Fibroblast of mammary gland (primary cell): ENCODE measurements around the gene WWOX.

Experiments used
- DNase-seq: peaks from one replicate; pipeline ENCODE4 v3.0.0-alpha.2; 2010; ENCODE audit warnings: low read depth
- H3K4me3 ChIP-seq: 2 replicates; pipeline ENCODE4 v1.5.1; 2011; ENCODE audit warnings: low read depth, mild to moderate bottlenecking, low read length, moderate library complexity; ENCODE audit not compliant: control insufficient read depth
- CTCF ChIP-seq: conservative IDR thresholded peaks from 2 replicates; pipeline ENCODE4 v1.5.1; 2011; ENCODE audit warnings: low read depth, low read length, inconsistent platforms; ENCODE audit not compliant: control insufficient read depth, insufficient read depth

The WWOX gene

GRCh38 chr16:78635807-78636206 lies 536.4 kb downstream of the WWOX start:
- TF ChIP-seq CTCF, result no peak
- DNase-seq, result no peak
- H3K4me3 ChIP-seq, result no peak overlapping the region

- no peak for TF ChIP-seq CTCF
- H3K4me3 ChIP-seq, result no peak overlapping the region
- DNase-seq, result no peak
Measured at GRCh38 chr16:78638371-78638770, 538.9 kb downstream of the WWOX start.

GRCh38 chr16:78639775-78640174 lies 540.3 kb downstream of the WWOX start:
- TF ChIP-seq CTCF, result no peak
- no peak overlapping the region for H3K4me3 ChIP-seq
- DNase-seq, result no peak

GRCh38 chr16:78640886-78641285 lies 541.4 kb downstream of the WWOX start:
- no peak overlapping the region for H3K4me3 ChIP-seq
- no peak for TF ChIP-seq CTCF

GRCh38 chr16:78641433-78641832 lies 542.0 kb downstream of the WWOX start:
- no peak for TF ChIP-seq CTCF
- DNase-seq, result no peak
- no peak overlapping the region for H3K4me3 ChIP-seq

More at GRCh38 chr16:78640886-78641285, 541.4 kb downstream of the WWOX start:
- no peak for DNase-seq

- no peak for DNase-seq
- TF ChIP-seq CTCF, result no peak
Measured at GRCh38 chr16:78642621-78643285, 543.3 kb downstream of the WWOX start.

GRCh38 chr16:78645657-78646056 lies 546.2 kb downstream of the WWOX start:
- DNase-seq, result no peak
- TF ChIP-seq CTCF, result no peak
- no peak overlapping the region for H3K4me3 ChIP-seq

More at GRCh38 chr16:78642621-78643285, 543.3 kb downstream of the WWOX start:
- no peak overlapping the region for H3K4me3 ChIP-seq
